ENCODE data around the gene ORM2. TPM values are rescaled to one million over a fixed set of nuclear protein-coding genes. Genes with fewer than 3 reads are reported as not detected.
"Not testable (repeated sequence)": the region's sequence is repeated elsewhere in the genome, so short reads cannot be mapped to it uniquely, and the experiment has no call there.

ORM2 gene
- total RNA-seq, 1 experiment from 2014 or later, result 0.59 TPM

DNA sequence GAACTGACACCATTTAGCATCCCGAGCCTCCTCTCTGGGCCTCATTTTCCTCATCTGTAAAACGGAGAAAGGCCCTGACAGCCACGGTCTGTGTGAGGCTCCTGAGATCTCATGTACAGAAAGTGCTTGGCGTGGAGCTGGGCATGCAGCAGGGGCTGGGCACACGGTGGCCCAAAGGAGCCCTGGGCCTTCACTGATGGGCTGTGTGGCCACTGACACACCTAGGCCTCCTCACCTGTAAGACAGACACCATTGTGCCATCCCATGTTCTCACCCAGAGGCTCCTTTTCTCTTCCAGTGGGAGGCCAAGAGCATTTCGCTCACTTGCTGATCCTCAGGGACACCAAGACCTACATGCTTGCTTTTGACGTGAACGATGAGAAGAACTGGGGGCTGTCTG is 5.2 kb upstream of the ORM2 start:
- Histone ChIP-seq H3K4me1 (ENCODE audit: control insufficient read depth in 1 of 2, insufficient read depth in 2 of 2, low read length in 2 of 2) (no peaks in the 10 kb centered on the region), H3K9me3 (ENCODE audit: control insufficient read depth in 1 of 2, insufficient read depth in 1 of 2, low read depth in 1 of 2, low read length in 2 of 2) (no peaks in the 10 kb centered on the region), H3K4me3 (replicated peaks in 1 of 2; ENCODE audit: low read depth in 1 of 2, low read length in 2 of 2) (no peak overlapping the region), H3K4me2 (ENCODE audit: low read length) (no peak overlapping the region), H3K36me3 (ENCODE audit: control insufficient read depth in 1 of 2, insufficient read depth in 2 of 2, low read length in 2 of 2) (no peaks in the 10 kb centered on the region), H3K79me2 (ENCODE audit: insufficient read depth, low read length) (no peaks in the 10 kb centered on the region), H3K27ac (ENCODE audit: low read depth, low read length) (no peak overlapping the region), H2AFZ (ENCODE audit: low read depth, low read length, poor library complexity, severe bottlenecking) (no peak overlapping the region), H3K9ac (ENCODE audit: low read length) (no peak overlapping the region), H3K9me2 (ENCODE audit: insufficient read depth) (no peaks in the 10 kb centered on the region), H3K27me3 (ENCODE audit: insufficient read depth, low read length) (peaks cover 3% of the 10 kb centered on the region; the same call in 1 of the 2 replicates), H4K20me1 (ENCODE audit: insufficient read depth) (no peaks in the 10 kb centered on the region)
- POLR2A ChIA-PET, result no interaction called here
- intact Hi-C loops (cut with micrococcal nuclease), result no loop called here
- DNase-seq (ENCODE audit: low read depth, low spot score), result no peak
- CTCF ChIA-PET, result no interaction called here
- no TSS peak for BruUV-seq (replicated peaks)
- ATAC-seq, result peak; percentile 7; the same call in 1 of the 2 replicates
- TF ChIP-seq EGR1 (IDR thresholded peaks at IDR 0.05; ENCODE audit: low read depth) (no peak), CEBPB (IDR thresholded peaks at IDR 0.05; ENCODE audit: low read depth) (no peak), JUND (IDR thresholded peaks at IDR 0.05) (no peak), FOSL1 (IDR thresholded peaks at IDR 0.05; ENCODE audit: low read depth) (no peak), POLR2AphosphoS5 (IDR thresholded peaks at IDR 0.05; ENCODE audit: low read depth, low read length) (no peak), CBX3 (IDR thresholded peaks at IDR 0.05; ENCODE audit: low read depth) (no peak), YY1 (IDR thresholded peaks at IDR 0.05; ENCODE audit: extremely low read depth, insufficient replicate concordance, low read depth, low read length) (no peak), ELF1 (IDR thresholded peaks at IDR 0.05; ENCODE audit: borderline replicate concordance, low read depth) (no peak), SP1 (IDR thresholded peaks at IDR 0.05; ENCODE audit: low read depth) (no peak), ZNF274 (IDR thresholded peaks at IDR 0.05; ENCODE audit: low read depth, low read length) (no peak), POLR2A (IDR thresholded peaks at IDR 0.05; ENCODE audit: borderline replicate concordance, extremely low read depth, insufficient read depth, insufficient read length) (no peak), EZH2phosphoT487 (IDR thresholded peaks at IDR 0.05; ENCODE audit: borderline replicate concordance) (no peak), TCF7L2 (IDR thresholded peaks at IDR 0.05; ENCODE audit: borderline replicate concordance, extremely low read depth, insufficient read depth, insufficient read length) (no peak)
- TF ChIP-seq, protein P1, sequence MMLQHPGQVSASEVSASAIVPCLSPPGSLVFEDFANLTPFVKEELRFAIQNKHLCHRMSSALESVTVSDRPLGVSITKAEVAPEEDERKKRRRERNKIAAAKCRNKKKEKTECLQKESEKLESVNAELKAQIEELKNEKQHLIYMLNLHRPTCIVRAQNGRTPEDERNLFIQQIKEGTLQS (IDR thresholded peaks at IDR 0.05), result no peak
- RAD21 ChIA-PET (ENCODE audit: low non-redundant PET in 1 of 2, low total read pairs in 2 of 2, uncharacterized antibody in 2 of 2, unreplicated experiment in 2 of 2), result no interaction called here

DNA sequence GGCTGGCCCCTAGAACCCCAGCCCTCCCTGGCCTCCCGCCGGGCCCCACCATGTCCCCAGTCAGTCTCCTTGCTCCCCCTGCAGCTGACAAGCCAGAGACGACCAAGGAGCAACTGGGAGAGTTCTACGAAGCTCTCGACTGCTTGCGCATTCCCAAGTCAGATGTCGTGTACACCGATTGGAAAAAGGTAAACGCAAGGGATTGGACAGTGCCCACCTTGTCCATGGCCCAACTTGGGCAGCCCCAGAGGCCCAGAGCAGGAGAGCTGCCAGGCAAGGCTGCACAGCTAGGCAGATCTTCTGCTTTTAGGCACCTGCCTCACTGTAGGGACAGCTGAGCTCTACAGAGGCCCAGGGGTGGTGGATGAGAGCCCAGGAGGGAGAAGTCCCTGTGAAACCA is 4.7 kb upstream of the ORM2 start:
- H4K20me1 ChIP-seq (ENCODE audit: insufficient read depth); H3K27me3 ChIP-seq (ENCODE audit: insufficient read depth, low read length); POLR2A ChIA-PET; H3K9me3 ChIP-seq (ENCODE audit: control insufficient read depth in 1 of 2, insufficient read depth in 1 of 2, low read depth in 1 of 2, low read length in 2 of 2); H3K36me3 ChIP-seq (ENCODE audit: control insufficient read depth in 1 of 2, insufficient read depth in 2 of 2, low read length in 2 of 2); intact Hi-C loops (cut with micrococcal nuclease); H3K27ac ChIP-seq (ENCODE audit: low read depth, low read length); DNase-seq (ENCODE audit: low read depth, low spot score); BruUV-seq (replicated peaks); H3K4me3 ChIP-seq (replicated peaks in 1 of 2; ENCODE audit: low read depth in 1 of 2, low read length in 2 of 2); H3K79me2 ChIP-seq (ENCODE audit: insufficient read depth, low read length); CTCF ChIA-PET; H3K9ac ChIP-seq (ENCODE audit: low read length); H3K4me2 ChIP-seq (ENCODE audit: low read length); H3K9me2 ChIP-seq (ENCODE audit: insufficient read depth); RAD21 ChIA-PET (ENCODE audit: low non-redundant PET in 1 of 2, low total read pairs in 2 of 2, uncharacterized antibody in 2 of 2, unreplicated experiment in 2 of 2); H2AFZ ChIP-seq (ENCODE audit: low read depth, low read length, poor library complexity, severe bottlenecking); H3K4me1 ChIP-seq (ENCODE audit: control insufficient read depth in 1 of 2, insufficient read depth in 2 of 2, low read length in 2 of 2): not testable (repeated sequence)
- peak; percentile 8; the same call in 1 of the 2 replicates for ATAC-seq

DNA sequence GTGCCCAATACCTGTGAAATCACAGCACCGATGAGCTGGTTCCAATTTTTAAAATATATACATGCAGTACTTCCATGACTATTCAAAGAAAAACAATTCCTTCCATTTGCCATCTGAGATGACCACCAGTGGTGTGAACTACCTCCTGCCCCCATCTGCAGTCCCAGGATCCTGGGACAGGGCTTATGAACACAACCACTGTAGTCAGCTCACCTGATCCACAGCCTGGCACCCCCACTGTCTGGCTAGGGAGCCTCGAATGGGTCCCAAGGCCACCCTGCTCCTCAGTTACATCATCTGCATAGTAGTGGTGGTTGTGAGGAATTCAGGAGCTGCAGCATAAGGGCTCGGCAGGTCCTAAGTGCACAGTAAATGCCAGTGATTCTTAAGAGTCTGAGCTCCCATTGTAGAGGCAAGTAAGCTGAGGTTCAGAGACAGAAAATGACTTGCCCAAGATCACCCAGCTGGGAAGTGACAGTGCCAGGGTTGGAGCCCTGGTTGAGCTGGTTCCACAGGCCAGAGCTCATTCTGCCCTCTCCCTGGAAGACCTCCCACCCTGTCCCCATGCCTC is 3.9 kb upstream of the ORM2 start:
- H4K20me1 ChIP-seq (ENCODE audit: insufficient read depth); POLR2A ChIA-PET; H3K36me3 ChIP-seq (ENCODE audit: control insufficient read depth in 1 of 2, insufficient read depth in 2 of 2, low read length in 2 of 2); H3K79me2 ChIP-seq (ENCODE audit: insufficient read depth, low read length); H2AFZ ChIP-seq (ENCODE audit: low read depth, low read length, poor library complexity, severe bottlenecking); BruUV-seq (replicated peaks); RAD21 ChIA-PET (ENCODE audit: low non-redundant PET in 1 of 2, low total read pairs in 2 of 2, uncharacterized antibody in 2 of 2, unreplicated experiment in 2 of 2); intact Hi-C loops (cut with micrococcal nuclease); H3K9ac ChIP-seq (ENCODE audit: low read length); H3K9me3 ChIP-seq (ENCODE audit: control insufficient read depth in 1 of 2, insufficient read depth in 1 of 2, low read depth in 1 of 2, low read length in 2 of 2); ATAC-seq; H3K4me2 ChIP-seq (ENCODE audit: low read length); CTCF ChIA-PET; H3K4me3 ChIP-seq (replicated peaks in 1 of 2; ENCODE audit: low read depth in 1 of 2, low read length in 2 of 2); H3K9me2 ChIP-seq (ENCODE audit: insufficient read depth); H3K27me3 ChIP-seq (ENCODE audit: insufficient read depth, low read length); DNase-seq (ENCODE audit: low read depth, low spot score); H3K4me1 ChIP-seq (ENCODE audit: control insufficient read depth in 1 of 2, insufficient read depth in 2 of 2, low read length in 2 of 2); H3K27ac ChIP-seq (ENCODE audit: low read depth, low read length): not testable (repeated sequence)
